ENCODE results near the gene TNS3.

Gene TNS3

DNA sequence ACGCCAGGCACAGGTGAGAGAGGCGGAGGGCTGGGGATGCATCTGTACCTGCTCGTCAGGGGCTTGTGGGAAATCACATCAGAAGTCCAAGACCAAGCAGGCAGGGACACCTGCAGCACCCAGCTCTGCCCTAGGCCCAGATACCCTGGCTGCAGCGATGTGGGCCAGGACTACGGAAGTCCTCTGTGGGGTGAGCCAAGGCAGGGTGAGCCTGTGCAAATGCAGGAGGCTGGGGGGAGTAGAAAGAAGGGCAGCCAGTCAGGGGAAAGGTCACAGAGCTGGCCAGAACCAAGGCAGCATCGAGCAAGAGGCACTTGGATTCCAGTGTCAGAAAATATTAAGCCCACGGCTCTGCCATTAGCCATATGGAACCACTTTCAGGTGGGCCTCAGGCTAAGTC is 85.2 kb downstream of the TNS3 start:
- Mint-ChIP-seq H3K36me3 (ENCODE audit: low read depth) (peaks cover 12% of the 10 kb centered on the region), H3K4me1 (peaks cover 97% of the 10 kb centered on the region), H3K9me3 (peaks cover 4% of the 10 kb centered on the region), H3K4me3 (peak overlapping the region; percentile 47), H3K27ac (peak overlapping the region; percentile 98), H3K27me3 (ENCODE audit: low read depth, poor library complexity) (peaks cover 3% of the 10 kb centered on the region)
- TF ChIP-seq CTCF (IDR thresholded peaks at IDR 0.05) = no peak
- DNase-seq = no peak

- peaks cover 97% of the 10 kb centered on the region for H3K4me1 Mint-ChIP-seq
- peaks cover 12% of the 10 kb centered on the region for H3K36me3 Mint-ChIP-seq (ENCODE audit: low read depth)
- DNase-seq = no peak
- H3K4me3 Mint-ChIP-seq = peak overlapping the region; percentile 44
- TF ChIP-seq CTCF (IDR thresholded peaks at IDR 0.05) = no peak
- peaks cover 3% of the 10 kb centered on the region for H3K27me3 Mint-ChIP-seq (ENCODE audit: low read depth, poor library complexity)
- H3K9me3 Mint-ChIP-seq = peaks cover 4% of the 10 kb centered on the region
- H3K27ac Mint-ChIP-seq = peak overlapping the region; percentile 98
These were observed 85.8 kb downstream of the TNS3 start for GRCh38 chr7:47496056-47496665.

- Mint-ChIP-seq H3K27me3 (ENCODE audit: low read depth, poor library complexity) (no peaks in the 10 kb centered on the region), H3K4me3 (peak overlapping the region; percentile 60), H3K9me3 (peaks cover 4% of the 10 kb centered on the region), H3K27ac (peak overlapping the region; percentile 98), H3K4me1 (peaks cover 95% of the 10 kb centered on the region), H3K36me3 (ENCODE audit: low read depth) (peaks cover 4% of the 10 kb centered on the region)
- no peak for DNase-seq
- no peak for TF ChIP-seq CTCF (IDR thresholded peaks at IDR 0.05)
These were observed 87.7 kb downstream of the TNS3 start for GRCh38 chr7:47493976-47494911.

- no peak for TF ChIP-seq CTCF (IDR thresholded peaks at IDR 0.05)
- no peak for DNase-seq
- Mint-ChIP-seq H3K27ac (no peak overlapping the region), H3K27me3 (ENCODE audit: low read depth, poor library complexity) (no peaks in the 10 kb centered on the region), H3K9me3 (peaks cover 4% of the 10 kb centered on the region), H3K4me1 (peaks cover 95% of the 10 kb centered on the region), H3K4me3 (no peak overlapping the region), H3K36me3 (ENCODE audit: low read depth) (no peaks in the 10 kb centered on the region)
These were observed 89.1 kb downstream of the TNS3 start for GRCh38 chr7:47492716-47493325.

DNA sequence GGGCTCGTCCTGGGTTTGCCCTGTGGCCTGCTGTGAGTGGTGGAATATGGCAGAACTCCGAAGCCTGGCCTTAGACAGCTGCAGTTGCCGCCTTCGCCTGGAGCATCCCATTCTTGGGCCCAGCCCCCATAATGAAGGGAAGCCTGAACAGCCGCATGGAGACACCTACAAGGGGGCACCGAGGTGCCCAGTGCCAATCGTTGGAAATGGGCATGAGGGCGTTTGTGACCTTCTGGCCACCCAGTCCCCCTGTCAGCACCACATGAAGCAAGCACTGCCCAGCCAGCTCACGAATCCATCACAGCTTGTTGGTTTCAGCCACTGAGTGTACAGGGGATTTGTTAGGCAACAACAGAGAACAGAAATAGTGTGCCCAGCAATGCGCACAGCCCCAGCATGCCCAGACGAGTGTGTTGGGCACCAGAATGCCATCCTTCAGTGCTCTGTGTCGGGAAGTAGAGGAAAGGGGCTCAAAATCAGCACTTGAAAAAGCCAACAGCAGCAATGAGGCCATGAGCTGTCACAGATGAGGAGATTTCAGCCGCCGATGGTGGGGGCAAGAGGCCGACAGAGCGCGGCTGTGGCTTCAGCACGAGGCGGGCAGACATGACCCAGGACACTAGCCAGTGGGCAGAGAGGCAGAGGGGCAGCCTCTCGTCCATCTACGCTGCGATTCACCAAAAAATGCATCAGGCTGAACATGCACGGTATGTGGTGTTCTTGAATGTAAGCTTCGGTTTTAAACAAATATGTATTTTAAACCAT is 91.2 kb downstream of the TNS3 start:
- Mint-ChIP-seq H3K4me1 (peaks cover 95% of the 10 kb centered on the region), H3K4me3 (peak overlapping the region; percentile 40), H3K9me3 (peaks cover 4% of the 10 kb centered on the region), H3K36me3 (ENCODE audit: low read depth) (peaks cover 6% of the 10 kb centered on the region), H3K27ac (peak overlapping the region; percentile 95), H3K27me3 (ENCODE audit: low read depth, poor library complexity) (no peaks in the 10 kb centered on the region)
- TF ChIP-seq CTCF (IDR thresholded peaks at IDR 0.05) = no peak
- no peak for DNase-seq

All from nephron progenitor cell (in vitro differentiated cells).